SJCRH30 (cell line): ENCODE results near the gene ANP32B. TPM values are rescaled to one million over a fixed set of nuclear protein-coding genes. Genes with fewer than 3 reads are reported as not detected.

ENCODE experiments used
- DNase-seq, 2 experiments: peaks; one replicate each; pipeline ENCODE4 v3.0.0-alpha.2; 2015 to 2020
- H3K27ac ChIP-seq: fragments of 250-450 bp; sonication (Bioruptor Pico); 2 replicates; pipeline ENCODE4 v1.5.1; 2020; ENCODE audit warnings: mild to moderate bottlenecking, moderate library complexity
- H3K27me3 ChIP-seq: fragments of 250-450 bp; sonication (Bioruptor Pico); 2 replicates; pipeline ENCODE4 v1.5.1; 2020; ENCODE audit warnings: mild to moderate bottlenecking, moderate library complexity
- H3K36me3 ChIP-seq: fragments of 250-450 bp; sonication (Bioruptor Pico); 2 replicates; pipeline ENCODE4 v1.5.1; 2020; ENCODE audit warnings: mild to moderate bottlenecking, moderate library complexity
- H3K4me1 ChIP-seq: fragments of 250-450 bp; sonication (Bioruptor Pico); 2 replicates; pipeline ENCODE4 v1.5.1; 2020; ENCODE audit warnings: mild to moderate bottlenecking, moderate library complexity
- H3K4me3 ChIP-seq: fragments of 250-450 bp; sonication (Bioruptor Pico); 2 replicates; pipeline ENCODE4 v1.5.1; 2020; ENCODE audit warnings: mild to moderate bottlenecking, moderate library complexity
- H3K9me3 ChIP-seq: fragments of 250-450 bp; sonication (Bioruptor Pico); replicated peaks from 2 replicates; pipeline ENCODE4 v1.5.1; 2020; ENCODE audit warnings: mild to moderate bottlenecking, moderate library complexity
- total RNA-seq: library from RNA; depleted of rRNA; stranded (reverse); fragments of >200 nt; shearing (Covaris generic); gene quantifications from 2 replicates; pipeline ENCODE4 v1.2.3, GENCODE V29; 2014

Gene ANP32B
- total RNA-seq, 1 experiment from 2014 or later, result 45.7 TPM

- peaks cover 3% of the 10 kb centered on the region; the same call in 1 of the 2 replicates for H3K9me3 ChIP-seq
- no peak for DNase-seq
- no peak overlapping the region for H3K4me3 ChIP-seq
- no peak overlapping the region for H3K27ac ChIP-seq
- peaks cover 16% of the 10 kb centered on the region for H3K4me1 ChIP-seq
- no peaks in the 10 kb centered on the region for H3K36me3 ChIP-seq
- no peaks in the 10 kb centered on the region for H3K27me3 ChIP-seq
Observed at GRCh38 chr9:97978371-97979130, 4.6 kb upstream of the ANP32B start.

DNA sequence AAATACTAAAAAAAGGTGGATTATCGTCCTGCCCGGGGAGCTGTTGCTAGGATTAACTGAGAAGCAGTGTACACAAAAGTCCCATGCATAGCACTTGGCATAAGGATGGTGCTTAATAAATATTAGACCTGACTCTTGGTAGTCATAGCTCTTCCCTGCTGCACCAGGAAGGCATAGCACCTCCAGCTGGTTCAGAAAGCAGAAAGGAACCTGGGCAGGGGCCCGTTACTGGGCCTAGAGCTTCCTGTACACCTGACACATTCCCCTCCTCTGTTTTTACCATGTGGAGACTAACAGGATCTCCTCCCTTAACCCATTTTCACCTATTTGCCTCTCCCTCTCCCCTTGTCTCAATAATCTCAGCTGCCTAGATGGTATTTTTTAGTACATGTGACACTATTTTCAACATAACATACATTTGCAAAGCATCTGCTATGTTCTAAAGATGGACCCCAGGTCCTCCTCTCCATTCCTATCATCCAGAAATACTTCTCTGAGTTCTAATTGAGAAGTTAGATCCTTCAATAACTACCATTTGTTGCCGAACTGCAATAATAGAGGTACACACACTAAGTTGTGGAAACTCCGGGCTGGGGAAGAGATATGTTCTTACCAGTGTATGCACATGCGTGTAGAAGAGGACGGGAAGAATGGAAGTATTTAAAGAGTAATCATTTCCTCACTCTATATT lies 3.2 kb upstream of the ANP32B start:
- no peak overlapping the region for H3K4me3 ChIP-seq

DNA sequence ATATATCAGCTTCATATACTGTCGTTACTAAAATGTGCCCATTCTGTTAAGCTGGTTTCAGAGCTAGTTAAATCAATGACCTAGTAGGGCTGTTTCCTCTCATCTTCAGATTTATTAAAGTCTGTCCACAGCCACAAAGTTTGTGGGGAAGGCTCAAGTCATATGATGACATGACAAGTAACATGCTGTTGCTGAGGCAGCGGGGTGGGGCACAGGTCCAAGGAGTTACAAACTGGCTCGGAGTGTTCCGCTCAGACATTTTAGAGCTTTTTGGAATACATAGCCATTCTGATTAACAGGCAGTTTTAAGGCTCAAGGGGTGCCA lies 2.7 kb upstream of the ANP32B start:
- Histone ChIP-seq H3K4me3 (no peak overlapping the region), H3K9me3 (peaks cover 3% of the 10 kb centered on the region; the same call in 1 of the 2 replicates), H3K27me3 (no peaks in the 10 kb centered on the region), H3K36me3 (no peaks in the 10 kb centered on the region), H3K27ac (no peak overlapping the region), H3K4me1 (peaks cover 18% of the 10 kb centered on the region)
- DNase-seq, result no peak

More for the DNA sequence above, 3.2 kb upstream of the ANP32B start:
- H3K9me3 ChIP-seq, result peaks cover 3% of the 10 kb centered on the region; the same call in 1 of the 2 replicates
- no peaks in the 10 kb centered on the region for H3K27me3 ChIP-seq
- H3K27ac ChIP-seq, result no peak overlapping the region
- peaks cover 16% of the 10 kb centered on the region for H3K4me1 ChIP-seq
- H3K36me3 ChIP-seq, result no peaks in the 10 kb centered on the region
- DNase-seq, result no peak

GRCh38 chr9:97980918-97981845 lies 2.0 kb upstream of the ANP32B start:
- peaks cover 25% of the 10 kb centered on the region for H3K4me1 ChIP-seq
- H3K9me3 ChIP-seq, result no peaks in the 10 kb centered on the region
- no peaks in the 10 kb centered on the region for H3K27me3 ChIP-seq
- no peak overlapping the region for H3K27ac ChIP-seq
- peak; percentile 57 to 71 for DNase-seq
- H3K36me3 ChIP-seq, result no peaks in the 10 kb centered on the region
- no peak overlapping the region; the same call in 1 of the 2 replicates for H3K4me3 ChIP-seq

GRCh38 chr9:97981846-97982682 lies 1.1 kb upstream of the ANP32B start:
- peak in 1 of 2 experiments; percentile 19 for DNase-seq
- Histone ChIP-seq H3K36me3 (no peaks in the 10 kb centered on the region), H3K4me1 (peaks cover 33% of the 10 kb centered on the region), H3K27me3 (no peaks in the 10 kb centered on the region), H3K27ac (peak overlapping the region; percentile 98), H3K4me3 (peak overlapping the region; percentile 95), H3K9me3 (no peaks in the 10 kb centered on the region)

DNA sequence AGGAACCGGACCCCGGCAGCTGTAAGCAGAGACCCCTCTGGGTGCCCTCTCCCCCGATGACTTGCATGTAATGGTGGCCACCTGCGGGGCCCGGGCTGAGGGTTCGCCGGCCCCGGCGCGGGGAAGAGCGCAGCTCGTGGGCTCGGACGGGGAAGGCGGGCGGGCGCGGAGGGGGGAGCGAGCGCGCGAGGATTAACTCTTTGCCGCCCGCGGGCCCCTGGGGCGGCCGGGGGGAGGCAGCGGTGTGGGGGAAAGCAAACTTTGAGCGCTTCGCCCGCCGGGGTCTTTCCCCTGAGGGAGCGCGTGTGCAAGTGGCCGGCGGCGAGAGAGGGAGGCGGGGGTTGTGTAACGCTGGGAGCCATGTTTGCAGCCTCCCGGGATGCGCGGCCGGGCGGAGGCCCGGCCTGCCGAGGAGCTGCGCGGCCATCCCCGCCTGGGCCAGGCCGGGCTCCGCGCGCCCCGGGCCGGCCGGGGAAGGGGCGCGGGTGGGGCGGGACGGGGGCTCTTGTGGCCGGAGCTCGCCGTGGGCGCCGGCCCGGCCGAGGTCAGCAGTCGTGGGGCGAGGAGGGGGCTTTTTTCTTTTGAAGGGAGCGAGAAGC lies 547 bp downstream of the ANP32B start:
- Histone ChIP-seq H3K4me1 (peaks cover 33% of the 10 kb centered on the region), H3K4me3 (peak overlapping the region; percentile 95), H3K36me3 (no peaks in the 10 kb centered on the region), H3K9me3 (no peaks in the 10 kb centered on the region), H3K27ac (peak overlapping the region; percentile 98), H3K27me3 (no peaks in the 10 kb centered on the region)
- peak; percentile 60 to 70 for DNase-seq

DNA sequence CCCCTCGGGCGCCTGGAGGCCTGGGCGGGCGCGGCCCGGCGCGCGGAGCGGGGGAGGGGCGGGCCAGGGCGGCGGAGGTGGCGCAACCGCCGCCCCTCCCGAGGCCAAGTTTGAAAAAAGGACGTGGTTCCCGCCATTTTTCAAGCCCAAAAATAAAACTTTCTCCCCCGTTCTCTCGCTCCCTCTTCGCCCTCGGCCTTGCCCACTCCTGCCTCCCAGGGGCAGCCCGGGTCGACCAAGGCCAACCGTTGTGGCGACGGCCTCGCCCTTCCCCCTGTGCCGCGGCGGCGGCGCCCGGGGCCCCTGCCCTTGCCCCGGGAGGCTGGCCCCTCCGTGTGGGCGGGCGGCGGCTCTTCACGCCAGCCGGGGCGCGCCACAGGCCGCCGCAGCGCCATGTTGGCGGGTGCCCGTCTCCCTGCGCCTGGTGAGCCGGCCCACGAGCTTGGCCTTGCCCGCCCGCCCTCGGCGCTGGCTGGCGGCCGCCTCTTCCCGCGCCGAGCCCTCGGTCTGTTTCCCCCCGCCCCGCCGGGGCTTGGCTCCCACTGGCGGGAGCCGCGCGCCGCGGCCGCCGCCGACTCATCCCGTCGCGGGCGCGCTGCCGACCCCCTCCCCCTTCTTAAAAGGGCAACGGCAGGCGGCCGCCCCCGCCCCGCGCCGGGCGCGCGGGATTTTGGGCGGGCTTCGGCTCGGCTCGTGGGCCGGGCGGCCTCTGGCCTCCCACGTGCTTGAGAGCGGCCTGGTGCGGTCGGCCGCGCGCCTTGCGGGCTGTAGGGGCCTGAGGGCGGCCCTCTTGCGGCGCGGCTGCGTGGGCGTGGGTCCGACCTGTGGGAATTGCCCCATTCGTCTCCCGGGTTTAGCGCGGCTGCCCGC lies 1.3 kb downstream of the ANP32B start:
- H3K4me1 ChIP-seq, result peaks cover 33% of the 10 kb centered on the region
- H3K4me3 ChIP-seq, result peak overlapping the region; percentile 95
- no peaks in the 10 kb centered on the region for H3K27me3 ChIP-seq
- H3K36me3 ChIP-seq, result no peaks in the 10 kb centered on the region
- DNase-seq, result peak; percentile 75
- no peaks in the 10 kb centered on the region for H3K9me3 ChIP-seq
- H3K27ac ChIP-seq, result peak overlapping the region; percentile 98

DNA sequence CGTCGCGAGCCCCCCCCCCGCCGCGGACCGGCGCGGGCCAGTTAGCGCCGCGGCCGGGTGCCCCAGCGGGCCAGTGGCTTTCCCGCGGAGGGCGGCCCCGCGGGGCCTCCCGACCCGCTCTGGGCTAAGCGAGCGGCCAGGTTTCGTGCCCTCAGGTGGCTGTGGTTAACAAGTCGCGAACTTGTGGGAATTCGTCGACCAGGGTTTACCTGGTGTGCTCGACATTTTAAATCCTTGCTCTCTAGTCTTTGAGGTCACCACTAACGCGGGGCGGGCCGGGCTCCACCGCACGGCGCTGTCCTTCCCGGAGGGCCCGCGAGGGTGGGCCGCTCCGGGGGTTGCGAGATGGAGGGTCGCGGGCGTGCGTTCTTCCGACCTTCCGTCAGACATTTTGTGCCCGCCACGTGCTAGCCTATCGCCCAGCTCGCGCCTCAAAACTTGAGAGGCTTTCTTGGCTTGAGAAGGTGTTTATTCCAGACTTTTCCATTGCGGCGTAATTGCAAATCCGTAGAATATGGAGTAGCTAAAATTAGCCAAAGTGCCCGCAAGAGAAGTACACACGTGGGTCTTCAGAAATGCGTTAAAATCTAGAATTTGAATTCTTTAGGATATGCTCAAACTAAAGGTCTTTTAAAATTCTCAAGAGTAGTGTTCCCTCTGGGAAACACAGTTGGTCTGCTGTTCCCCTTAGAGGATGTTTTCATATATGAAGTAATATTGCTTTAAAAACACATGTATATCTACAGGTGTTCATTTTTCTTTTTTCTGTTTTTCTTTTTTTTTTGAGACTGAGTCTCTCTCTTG lies 2.1 kb downstream of the ANP32B start:
- Histone ChIP-seq H3K4me1 (peaks cover 33% of the 10 kb centered on the region), H3K27me3 (no peaks in the 10 kb centered on the region), H3K4me3 (peak overlapping the region; percentile 95), H3K9me3 (no peaks in the 10 kb centered on the region), H3K36me3 (no peaks in the 10 kb centered on the region), H3K27ac (peak overlapping the region; percentile 98)
- peak in 1 of 2 experiments; percentile 45 for DNase-seq

- H3K36me3 ChIP-seq, result peaks cover 3% of the 10 kb centered on the region; the same call in 1 of the 2 replicates
- no peaks in the 10 kb centered on the region for H3K9me3 ChIP-seq
- no peak overlapping the region for H3K27ac ChIP-seq
- no peaks in the 10 kb centered on the region for H3K27me3 ChIP-seq
- H3K4me3 ChIP-seq, result no peak overlapping the region
- DNase-seq, result no peak
- peaks cover 17% of the 10 kb centered on the region for H3K4me1 ChIP-seq
Observed at GRCh38 chr9:97987487-97987886, 4.3 kb downstream of the ANP32B start.

DNA sequence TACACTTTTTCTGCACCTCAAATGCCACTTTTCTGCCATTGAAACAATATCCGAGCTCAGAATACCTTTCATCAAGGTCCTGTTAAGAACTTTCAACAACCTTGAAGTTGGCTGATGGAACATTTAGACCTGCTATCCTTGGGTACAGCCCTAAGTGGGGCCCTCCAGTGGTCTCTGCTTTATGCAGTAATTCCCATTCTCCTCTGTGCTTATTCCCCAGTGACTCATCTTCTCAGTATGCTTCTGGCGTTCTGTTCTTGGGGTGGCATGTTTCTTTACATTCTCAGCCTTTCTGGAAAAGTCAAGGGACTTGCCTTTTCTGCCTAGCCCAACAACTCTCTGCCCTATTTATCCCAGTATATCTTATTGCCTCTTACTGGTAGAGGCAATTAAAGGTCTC lies 7.1 kb downstream of the ANP32B start:
- Histone ChIP-seq H3K9me3 (no peaks in the 10 kb centered on the region), H3K4me3 (no peak overlapping the region), H3K36me3 (peaks cover 17% of the 10 kb centered on the region), H3K27me3 (no peaks in the 10 kb centered on the region), H3K27ac (no peak overlapping the region), H3K4me1 (peaks cover 17% of the 10 kb centered on the region)
- no peak for DNase-seq

DNA sequence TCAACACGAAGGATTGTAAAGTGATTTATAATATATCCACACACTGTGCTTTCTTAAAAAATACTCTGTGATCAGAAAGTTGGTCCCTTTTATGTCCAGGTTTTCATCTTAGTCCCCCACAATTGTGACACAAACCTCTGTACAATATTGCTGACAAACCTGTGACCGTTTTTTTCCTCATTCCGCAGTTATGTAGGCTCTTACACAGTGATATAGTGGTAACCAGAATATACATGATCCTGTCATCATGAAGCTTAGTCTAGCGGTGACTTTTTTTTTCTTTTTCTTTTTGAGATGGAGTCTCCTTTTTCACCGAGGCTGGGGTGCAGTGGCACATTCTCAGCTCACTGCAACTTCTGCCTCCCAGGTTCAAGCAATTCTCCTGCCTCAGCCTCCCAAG lies 8.7 kb downstream of the ANP32B start:
- Histone ChIP-seq H3K36me3 (peaks cover 30% of the 10 kb centered on the region), H3K4me3 (no peak overlapping the region), H3K9me3 (no peaks in the 10 kb centered on the region), H3K27ac (no peak overlapping the region), H3K27me3 (no peaks in the 10 kb centered on the region), H3K4me1 (peaks cover 2% of the 10 kb centered on the region)
- no peak for DNase-seq

DNA sequence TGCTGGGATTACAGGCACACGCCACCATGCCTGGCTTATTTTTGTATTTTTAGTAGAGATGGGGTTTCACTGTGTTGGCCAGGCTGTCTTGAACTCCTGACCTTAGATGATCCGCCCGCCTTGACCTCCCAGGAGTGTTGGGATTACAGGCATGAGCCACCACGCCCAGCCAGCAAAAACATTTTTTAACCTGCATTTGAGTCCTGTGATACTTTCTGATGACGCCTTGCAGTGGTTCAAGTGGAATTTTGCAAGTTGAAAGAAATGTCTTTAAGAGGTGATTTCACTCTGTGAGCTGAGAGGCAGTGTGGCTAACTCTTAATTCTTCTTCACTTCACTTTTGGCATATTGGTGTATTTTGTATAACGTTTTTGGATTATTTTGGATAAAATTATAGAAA lies 9.1 kb downstream of the ANP32B start:
- peaks cover 34% of the 10 kb centered on the region for H3K36me3 ChIP-seq
- no peaks in the 10 kb centered on the region for H3K27me3 ChIP-seq
- no peak overlapping the region for H3K4me3 ChIP-seq
- no peaks in the 10 kb centered on the region for H3K4me1 ChIP-seq
- H3K9me3 ChIP-seq, result no peaks in the 10 kb centered on the region
- DNase-seq, result no peak
- H3K27ac ChIP-seq, result no peak overlapping the region
